ENCODE results near the gene BCL2L15. TPM values are rescaled to one million over a fixed set of nuclear protein-coding genes. Genes with fewer than 3 reads are reported as not detected.

BCL2L15 gene
- total RNA-seq, 2 experiments from 2014 or later: 1.2 to 1.5 TPM

DNA sequence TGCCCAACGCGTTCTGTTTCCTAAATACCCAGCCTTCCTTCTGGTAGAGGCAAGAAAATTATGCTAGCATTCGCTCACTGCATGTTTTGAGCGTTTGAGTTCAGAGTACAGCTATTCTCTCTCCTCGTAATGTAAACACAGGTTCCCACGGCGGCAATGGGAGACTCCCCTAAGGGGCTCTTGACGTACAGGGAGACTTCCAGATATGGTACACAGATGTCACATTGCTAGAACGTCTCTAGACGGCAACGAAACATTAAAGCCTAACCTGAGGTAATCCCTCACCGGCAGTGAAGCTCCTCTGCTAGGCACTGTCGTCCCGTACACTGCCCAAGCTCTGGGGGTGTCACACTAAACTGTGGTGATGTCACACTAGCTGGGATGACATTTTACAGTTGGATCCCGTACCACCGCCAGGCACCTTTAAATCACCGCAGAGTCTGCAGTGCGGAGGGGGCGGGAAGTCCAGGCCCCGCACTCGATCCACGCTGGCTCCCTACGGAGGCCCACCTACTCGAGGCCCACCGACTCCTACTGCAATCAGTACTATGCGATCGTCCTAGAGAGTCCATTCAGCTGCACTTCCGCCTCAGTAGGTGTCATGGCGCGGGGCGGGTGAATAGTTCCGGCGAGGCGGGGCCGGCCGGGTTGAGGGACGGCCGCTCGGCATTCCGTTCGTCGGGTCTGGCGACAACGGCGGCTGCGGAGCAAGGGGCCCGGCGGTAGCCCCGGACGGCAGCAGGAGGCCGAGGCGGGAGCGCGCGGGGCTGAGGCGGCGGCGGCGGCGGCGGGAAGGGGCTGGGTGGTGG lies 41.8 kb upstream of the BCL2L15 start, which contains the start of gene HIPK1:
Gene HIPK1 (plus strand): TSS at position 384 of the 809 bp plus-strand sequence.
- ChIA-PET CTCF (interaction anchor here (0.9 to 5.7 kb wide), 13 partner anchors 11 to 93 kb away, joined by 3 to 60 read pairs (median 7); partner anchors contain the start of genes AP4B1 and DCLRE1B), POLR2A (interaction anchor here (1.0 to 10.1 kb wide), 21 partner anchors 11 to 1310 kb away, joined by 3 to 256 read pairs (median 7); partner anchors contain the start of genes AP4B1, DCLRE1B, PHTF1 and RSBN1)
- Histone ChIP-seq H3K27ac (ENCODE audit: low read depth in 1 of 2, low read length in 2 of 2) (peak within 1 kb of the TSS; percentile 98), H3K4me1 (ENCODE audit: insufficient read depth, low read length) (peaks cover 33% of the 10 kb centered on the region), H3K9me3 (ENCODE audit: control insufficient read depth in 1 of 2, insufficient read depth in 1 of 2, low read length in 2 of 2) (no peaks in the 10 kb centered on the region), H3K4me3 (ENCODE audit: low read length) (peak within 1 kb of the TSS; percentile 96), H3K27me3 (ENCODE audit: control insufficient read depth in 1 of 2, insufficient read depth in 2 of 2, low read length in 2 of 2) (no peaks in the 10 kb centered on the region), H3K36me3 (ENCODE audit: insufficient read depth, low read length) (no peaks in the 10 kb centered on the region)
- peak within 1 kb of the TSS; percentile 100 for H3K27ac Mint-ChIP-seq
- intact Hi-C loops (cut with DNase I, micrococcal nuclease): loop anchor here (1.0 to 5.0 kb wide), 3 partner anchors 24 to 117 kb away; partner anchors contain the start of genes DCLRE1B (in 2 of the 2) and RSBN1 (in 1 of the 2)
- peaks cover 57% of the 10 kb centered on the region for H3K4me1 Mint-ChIP-seq (ENCODE audit: low read depth)
- H3K9me3 Mint-ChIP-seq: no peaks in the 10 kb centered on the region
- ATAC-seq (ENCODE audit: poor library complexity) (peak; percentile 66), DNase-seq (peak; percentile 84 to 95 (median 92))
- H3K4me3 Mint-ChIP-seq: peak within 1 kb of the TSS; percentile 98
- H3K27me3 Mint-ChIP-seq: no peaks in the 10 kb centered on the region
- H3K36me3 Mint-ChIP-seq (ENCODE audit: low read depth): peaks cover 38% of the 10 kb centered on the region
- no peak for TF ChIP-seq CTCF (IDR thresholded peaks at IDR 0.05)

- Histone ChIP-seq H3K4me3 (ENCODE audit: low read length) (peak overlapping the region; percentile 96), H3K9me3 (ENCODE audit: control insufficient read depth in 1 of 2, insufficient read depth in 1 of 2, low read length in 2 of 2) (no peaks in the 10 kb centered on the region), H3K27me3 (ENCODE audit: control insufficient read depth in 1 of 2, insufficient read depth in 2 of 2, low read length in 2 of 2) (no peaks in the 10 kb centered on the region), H3K27ac (ENCODE audit: low read depth in 1 of 2, low read length in 2 of 2) (peak overlapping the region; percentile 95 to 98), H3K4me1 (ENCODE audit: insufficient read depth, low read length) (peaks cover 28% of the 10 kb centered on the region), H3K36me3 (ENCODE audit: insufficient read depth, low read length) (no peaks in the 10 kb centered on the region)
- ATAC-seq (ENCODE audit: poor library complexity) (no peak), DNase-seq (no peak)
- TF ChIP-seq CTCF (IDR thresholded peaks at IDR 0.05): no peak
- no peaks in the 10 kb centered on the region for H3K9me3 Mint-ChIP-seq
- peaks cover 50% of the 10 kb centered on the region for H3K4me1 Mint-ChIP-seq (ENCODE audit: low read depth)
- CTCF ChIA-PET: interaction anchor here (0.9 to 5.7 kb wide), 12 partner anchors 12 to 93 kb away, joined by 3 to 60 read pairs (median 10); partner anchors contain the start of genes AP4B1 and DCLRE1B
- H3K36me3 Mint-ChIP-seq (ENCODE audit: low read depth): peaks cover 31% of the 10 kb centered on the region
- no peaks in the 10 kb centered on the region for H3K27me3 Mint-ChIP-seq
- POLR2A ChIA-PET: interaction anchor here (1.0 to 10.1 kb wide), 18 partner anchors 11 to 1309 kb away, joined by 3 to 256 read pairs (median 7); partner anchors contain the start of genes AP4B1, DCLRE1B, PHTF1 and RSBN1
- intact Hi-C loops (cut with DNase I, micrococcal nuclease): loop anchor here (5.0 kb wide), 2 partner anchors 34 to 116 kb away; partner anchors contain the start of gene RSBN1 (in 1 of the 2)
- H3K27ac Mint-ChIP-seq: peak overlapping the region; percentile 100
- H3K4me3 Mint-ChIP-seq: peak overlapping the region; percentile 98
These were observed 41.0 kb upstream of the BCL2L15 start for GRCh38 chr1:113928187-113928930.

- no peak for ATAC-seq (ENCODE audit: poor library complexity)
- Mint-ChIP-seq H3K36me3 (ENCODE audit: low read depth) (peaks cover 8% of the 10 kb centered on the region), H3K27me3 (peaks cover 6% of the 10 kb centered on the region), H3K4me3 (no peak overlapping the region), H3K9me3 (no peaks in the 10 kb centered on the region), H3K27ac (no peak overlapping the region), H3K4me1 (ENCODE audit: low read depth) (peaks cover 18% of the 10 kb centered on the region)
- ChIA-PET POLR2A (interaction anchor here (0.7 kb wide), 1 partner anchor 20 kb away, joined by 5 read pairs; the partner anchor contains the start of gene AP4B1), CTCF (no interaction called here)
- H3K4me1 ChIP-seq (ENCODE audit: insufficient read depth, low read length): peaks cover 10% of the 10 kb centered on the region
- H3K27ac ChIP-seq (ENCODE audit: low read depth in 1 of 2, low read length in 2 of 2): no peak overlapping the region
- intact Hi-C loops (cut with DNase I, micrococcal nuclease): no loop called here
- H3K36me3 ChIP-seq (ENCODE audit: insufficient read depth, low read length): no peaks in the 10 kb centered on the region
- H3K9me3 ChIP-seq (ENCODE audit: control insufficient read depth in 1 of 2, insufficient read depth in 1 of 2, low read length in 2 of 2): no peaks in the 10 kb centered on the region
- H3K4me3 ChIP-seq (ENCODE audit: low read length): no peak overlapping the region
- DNase-seq: no peak
- TF ChIP-seq CTCF (IDR thresholded peaks at IDR 0.05): no peak
- no peaks in the 10 kb centered on the region for H3K27me3 ChIP-seq (ENCODE audit: control insufficient read depth in 1 of 2, insufficient read depth in 2 of 2, low read length in 2 of 2)
These were observed 37.1 kb upstream of the BCL2L15 start for GRCh38 chr1:113924473-113924872.
